AG09319 (cell line): Measurements from ENCODE around the gene MXD3.
"Not testable (repeated sequence)": the region's sequence is repeated elsewhere in the genome, so short reads cannot be mapped to it uniquely, and the experiment has no call there.

Source experiments
- DNase-seq: peaks from one replicate; pipeline ENCODE4 v3.0.0-alpha.2; 2010; ENCODE audit warnings: low read depth; ENCODE audit errors: extremely low read depth
- CTCF ChIP-seq: IDR thresholded peaks from 2 replicates; pipeline ENCODE4 v1.5.1; 2011; ENCODE audit warnings: low read depth, mild to moderate bottlenecking, inconsistent platforms, low read length, moderate library complexity

MXD3 gene

GRCh38 chr5:177310332-177310731, 1.4 kb downstream of the MXD3 start:
- TF ChIP-seq CTCF, result no peak
- no peak for DNase-seq

- DNase-seq, result no peak
- TF ChIP-seq CTCF, result peak; percentile 88
Measured at GRCh38 chr5:177309351-177310191, 2.1 kb downstream of the MXD3 start.

- no peak for DNase-seq
- TF ChIP-seq CTCF, result no peak
Measured at GRCh38 chr5:177308740-177309139, 3.0 kb downstream of the MXD3 start.

- TF ChIP-seq CTCF, result no peak
- no peak for DNase-seq
Measured at GRCh38 chr5:177307544-177308363, 3.9 kb downstream of the MXD3 start.

- no peak for TF ChIP-seq CTCF
- DNase-seq, result no peak
Measured at GRCh38 chr5:177306674-177307543, 4.8 kb downstream of the MXD3 start.

- DNase-seq, result not testable (repeated sequence)
Measured at GRCh38 chr5:177306103-177306640, 5.5 kb downstream of the MXD3 start.

- DNase-seq, result no peak
- TF ChIP-seq CTCF, result no peak
Measured at GRCh38 chr5:177304392-177305119, 7.1 kb downstream of the MXD3 start.
